Breast epithelium (tissue), 4 donors: Measurements from ENCODE around the gene F11. TPM values are rescaled to one million over a fixed set of nuclear protein-coding genes. Genes with fewer than 3 reads are reported as not detected.
"Not testable (repeated sequence)": the region's sequence is repeated elsewhere in the genome, so short reads cannot be mapped to it uniquely, and the experiment has no call there.

Experiments used
- DNase-seq, 2 donors: peaks; one replicate each; pipeline ENCODE4 v3.0.0-alpha.2; 2019; ENCODE audit warnings: low spot score in 2 of 2
- H3K27ac ChIP-seq, 2 donors: fragments of 200-600 bp; sonication (generic) in 1 of 2; one replicate each; pipeline ENCODE4 v1.5.1; 2016 to 2019; ENCODE audit warnings: mild to moderate bottlenecking in 1 of 2
- H3K27me3 ChIP-seq, 2 donors: fragments of 200-600 bp; sonication (generic) in 1 of 2; one replicate each; pipeline versions ENCODE4 v1.5.1 to v1.6.0; 2017 to 2019; ENCODE audit warnings: control low read depth in 1 of 2, mild to moderate bottlenecking in 1 of 2
- H3K36me3 ChIP-seq: fragments of 200-600 bp; one replicate; pipeline ENCODE4 v1.5.1; 2019
- H3K4me1 ChIP-seq, 2 donors: fragments of 200-600 bp; sonication (generic); one replicate each; pipeline ENCODE4 v1.5.1; 2016 to 2019; ENCODE audit warnings: control low read depth in 1 of 2
- H3K4me3 ChIP-seq, 3 donors: fragments of 200-600 bp; sonication (generic); 1 replicate in 2 of 3; 2 replicates in 1 of 3; pipeline ENCODE4 v1.5.1; 2016 to 2019; ENCODE audit warnings: mild to moderate bottlenecking in 3 of 3, moderate library complexity in 2 of 3
- H3K9me3 ChIP-seq, 2 donors: fragments of 200-600 bp; sonication (generic) in 1 of 2; one replicate each; pipeline ENCODE4 v1.5.1; 2016 to 2019; ENCODE audit warnings: control low read depth in 1 of 2
- CTCF ChIP-seq, 3 donors: fragments of 450-650 bp; IDR thresholded peaks; one replicate each; pipeline ENCODE4 v1.5.1; 2016 to 2017; ENCODE audit warnings: antibody characterized with exemption in 3 of 3, mild to moderate bottlenecking in 3 of 3, moderate library complexity in 3 of 3
- POLR2A ChIP-seq: fragments of 450-650 bp; IDR thresholded peaks from one replicate; pipeline ENCODE4 v1.6.1; 2016; ENCODE audit warnings: antibody characterized with exemption, mild to moderate bottlenecking, moderate library complexity
- POLR2AphosphoS5 ChIP-seq, 3 donors: sonication (generic); formaldehyde crosslinking; IDR thresholded peaks; one replicate each; pipeline ENCODE4 v1.6.1; 2017; ENCODE audit warnings: antibody characterized with exemption in 3 of 3
- intact Hi-C: fragments of 100-400 bp; cut with DNase I; formaldehyde crosslinking; loops from one replicate; pipeline ENCODE4 v1.15.1; 2023; ENCODE audit warnings: low total_unique reads
- total RNA-seq, 3 donors: library from RNA; depleted of rRNA; stranded (reverse); fragments of >200 nt; gene quantifications; one replicate each; pipeline ENCODE4 v1.1.0, GENCODE V29; 2016

Gene F11
- total RNA-seq, 3 donors from 2014 or later = not detected

DNA sequence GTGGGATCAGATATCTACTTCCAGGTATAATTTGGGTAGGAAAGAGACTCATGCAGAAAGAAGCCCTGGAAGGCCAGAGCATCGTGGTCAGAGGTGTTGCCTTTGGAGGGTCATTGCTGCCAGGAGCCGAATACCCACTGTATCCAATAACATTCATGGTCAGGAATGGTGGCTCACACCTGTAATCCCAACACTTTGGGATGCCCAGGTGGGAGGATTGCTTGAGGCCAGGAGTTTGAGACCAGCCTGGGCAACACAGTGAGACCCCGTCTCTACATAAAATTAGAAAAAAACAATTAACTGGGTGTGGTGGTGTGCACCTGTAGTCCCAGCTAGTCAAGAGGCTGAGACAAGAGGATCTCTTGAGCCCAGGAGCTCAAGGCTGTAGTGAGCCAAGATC, 10.9 kb upstream of the F11 start:
- no peak for TF ChIP-seq POLR2A
- no peak for TF ChIP-seq POLR2AphosphoS5 (IDR thresholded peaks at IDR 0.05)
- no peak for TF ChIP-seq CTCF (IDR thresholded peaks at IDR 0.05)
- intact Hi-C loops = no loop called here
- Histone ChIP-seq H3K27me3 (no peaks in the 10 kb centered on the region), H3K9me3 (no peaks in the 10 kb centered on the region), H3K27ac (no peak overlapping the region), H3K4me3 (no peak overlapping the region), H3K4me1 (no peaks in the 10 kb centered on the region), H3K36me3 (no peaks in the 10 kb centered on the region)
- no peak for DNase-seq

DNA sequence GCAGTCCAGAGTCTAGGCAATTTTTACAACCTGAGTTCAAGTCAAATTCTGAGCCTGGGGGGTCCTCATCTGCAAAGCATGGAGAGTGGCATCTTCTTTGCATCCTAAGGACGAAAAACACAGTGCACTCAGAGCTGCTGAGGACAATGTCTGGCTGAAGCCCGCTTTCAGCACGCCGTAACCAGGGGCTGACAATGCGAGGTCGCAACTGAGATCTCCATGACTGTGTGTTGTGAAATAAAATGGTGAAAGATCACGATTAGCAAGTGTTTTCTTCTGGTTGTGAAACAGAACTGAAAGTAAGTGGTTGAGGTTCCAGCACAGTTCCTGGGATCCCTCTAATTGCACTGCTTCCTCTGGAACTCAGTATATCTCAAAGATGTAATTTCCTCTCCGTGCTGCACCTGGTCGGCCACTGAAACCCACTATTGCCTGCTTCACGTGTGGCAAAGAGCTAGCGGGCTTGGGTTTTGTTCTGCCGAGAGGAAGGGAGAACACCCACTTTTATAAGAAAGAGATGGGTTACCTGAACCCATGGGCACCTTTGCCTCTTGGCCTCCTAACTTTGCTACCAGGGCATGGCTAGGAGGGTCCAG, 7.7 kb upstream of the F11 start:
- no peaks in the 10 kb centered on the region for H3K4me1 ChIP-seq
- no peaks in the 10 kb centered on the region for H3K9me3 ChIP-seq
- no peaks in the 10 kb centered on the region for H3K27me3 ChIP-seq
- TF ChIP-seq POLR2AphosphoS5 (IDR thresholded peaks at IDR 0.05) (no peak), CTCF (IDR thresholded peaks at IDR 0.05) (no peak), POLR2A (no peak)
- no peak for DNase-seq
- no peaks in the 10 kb centered on the region for H3K36me3 ChIP-seq
- no peak overlapping the region for H3K27ac ChIP-seq
- H3K4me3 ChIP-seq = no peak overlapping the region
- intact Hi-C loops = no loop called here

DNA sequence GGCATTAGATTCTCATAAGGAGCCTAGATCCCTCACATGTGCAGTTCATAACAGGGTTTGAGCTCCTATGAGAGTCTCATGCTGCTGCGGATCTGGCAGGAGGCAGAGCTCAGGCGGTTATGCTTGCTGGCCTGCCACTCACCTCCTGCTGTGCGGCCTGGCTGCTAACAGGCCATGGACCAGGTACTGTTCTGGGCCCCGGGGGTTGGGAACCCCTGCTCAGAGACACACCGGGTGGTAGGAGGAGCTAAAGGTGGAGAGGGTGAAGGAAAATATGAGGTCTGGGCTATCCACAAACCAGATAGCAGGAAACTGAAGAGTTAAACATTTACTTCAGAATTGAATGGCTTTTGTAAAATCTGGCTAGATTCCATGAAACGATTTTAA, 5.9 kb upstream of the F11 start:
- no peak overlapping the region for H3K4me3 ChIP-seq
- intact Hi-C loops = loop anchor here (5.0 kb wide), 1 partner anchor 1677 kb away; no protein-coding TSS in a partner anchor
- no peaks in the 10 kb centered on the region for H3K36me3 ChIP-seq
- no peak for DNase-seq
- no peaks in the 10 kb centered on the region for H3K4me1 ChIP-seq
- H3K27ac ChIP-seq = no peak overlapping the region
- no peaks in the 10 kb centered on the region for H3K9me3 ChIP-seq
- no peaks in the 10 kb centered on the region for H3K27me3 ChIP-seq
- TF ChIP-seq POLR2AphosphoS5 (IDR thresholded peaks at IDR 0.05) = no peak
- TF ChIP-seq CTCF (IDR thresholded peaks at IDR 0.05) = no peak
- TF ChIP-seq POLR2A = no peak

- intact Hi-C loops = loop anchor here (5.0 kb wide), 1 partner anchor 1677 kb away; no protein-coding TSS in a partner anchor
- Histone ChIP-seq H3K4me1 (no peaks in the 10 kb centered on the region), H3K27me3 (no peaks in the 10 kb centered on the region), H3K4me3 (no peak overlapping the region), H3K36me3 (no peaks in the 10 kb centered on the region), H3K27ac (no peak overlapping the region), H3K9me3 (no peaks in the 10 kb centered on the region)
- DNase-seq = no peak
- no peak for TF ChIP-seq POLR2AphosphoS5 (IDR thresholded peaks at IDR 0.05)
- TF ChIP-seq POLR2A = no peak
- TF ChIP-seq CTCF (IDR thresholded peaks at IDR 0.05) = no peak
These were observed 5.2 kb upstream of the F11 start for GRCh38 chr4:186260504-186261448.

DNA sequence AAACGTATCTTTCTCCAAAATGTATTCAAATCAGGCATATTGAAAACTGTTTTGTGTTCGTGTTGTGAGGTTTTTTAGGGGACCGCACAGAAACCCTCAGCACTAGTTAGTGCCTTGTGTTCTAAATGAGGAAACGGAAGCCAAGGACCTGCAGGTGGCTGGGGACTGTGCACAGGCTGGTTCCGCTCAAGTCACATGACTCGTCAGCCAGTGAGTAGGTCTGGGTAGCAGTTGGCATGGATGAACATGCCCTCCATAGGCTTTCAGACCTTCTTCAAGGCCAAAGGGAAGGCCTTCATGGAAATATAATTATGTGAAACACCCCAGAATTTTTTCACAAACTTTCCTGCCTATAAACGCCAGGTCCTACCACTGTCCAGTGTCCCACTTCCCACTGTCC, 1.3 kb upstream of the F11 start:
- intact Hi-C loops = loop anchor here (5.0 kb wide), 1 partner anchor 1673 kb away; no protein-coding TSS in a partner anchor
- Histone ChIP-seq H3K27ac (no peak overlapping the region), H3K4me3 (no peak overlapping the region), H3K36me3 (no peaks in the 10 kb centered on the region), H3K27me3 (no peaks in the 10 kb centered on the region), H3K9me3 (no peaks in the 10 kb centered on the region), H3K4me1 (no peaks in the 10 kb centered on the region)
- no peak for DNase-seq
- TF ChIP-seq CTCF (IDR thresholded peaks at IDR 0.05) (no peak), POLR2AphosphoS5 (IDR thresholded peaks at IDR 0.05) (no peak), POLR2A (no peak)

- H3K4me3 ChIP-seq, H3K27me3 ChIP-seq, H3K4me1 ChIP-seq, H3K9me3 ChIP-seq, DNase-seq, intact Hi-C loops, H3K36me3 ChIP-seq, H3K27ac ChIP-seq: not testable (repeated sequence)
These were observed 739 bp upstream of the F11 start for GRCh38 chr4:186265250-186265649.
